GM12878 (cell line): ENCODE results near the gene RERG. TPM values are rescaled to one million over a fixed set of nuclear protein-coding genes. Genes with fewer than 3 reads are reported as not detected.

Experiments
- ATAC-seq: fragments of 200-7000 bp; cut with Tn5 transposase; 3 replicates; pipeline ENCODE4 v1.9.1; 2020; ENCODE audit warnings: mild to moderate bottlenecking, moderate library complexity
- BruUV-seq: library from RNA; stranded (reverse); fragments of 400-500 nt; replicated peaks from 2 replicates; lab custom pipeline; 2021; lab: Mats Ljungman, UMichigan
- CTCF ChIA-PET: fragments of 300-600 bp; sonication (Branson Sonifier 250); formaldehyde crosslinking; extraction: SDS; loops from one replicate; lab custom pipeline; 2021; ENCODE audit warnings: inconsistent platforms; lab: Yijun Ruan, JAX
- POLR2A ChIA-PET: fragments of 350-600 bp; formaldehyde crosslinking; extraction: SDS; loops from one replicate; lab custom pipeline; 2021; ENCODE audit warnings: inconsistent platforms; lab: Charles Lee
- RAD21 ChIA-PET: fragments of 300-600 bp; sonication (Branson Sonifier 250); formaldehyde crosslinking; loops from one replicate; lab custom pipeline; 2023; ENCODE audit warnings: antibody characterized with exemption; ENCODE audit not compliant: unreplicated experiment; lab: Charles Lee
- SMC1A ChIA-PET: fragments of 300-600 bp; sonication (Branson Sonifier 250); formaldehyde crosslinking; loops from one replicate; lab custom pipeline; 2023; ENCODE audit not compliant: unreplicated experiment, uncharacterized antibody; lab: Charles Lee
- DNase-seq: peaks from one replicate; pipeline ENCODE4 v3.0.0-alpha.2; 2011; ENCODE audit warnings: low read depth, low spot score
- FAIRE-seq: peaks from 3 replicates; lab custom pipeline; 2011; peaks lifted over from hg19 to GRCh38; lab: Jason Lieb, UNC
- H2AFZ ChIP-seq: 2 replicates; pipeline ENCODE4 v1.6.0; 2011; ENCODE audit warnings: low read depth, low read length, control low read depth; ENCODE audit not compliant: control insufficient read depth
- H3K27ac ChIP-seq: 2 replicates; pipeline ENCODE4 v1.5.1; 2011; ENCODE audit warnings: control low read depth; ENCODE audit not compliant: control insufficient read depth, insufficient read depth
- H3K27me3 ChIP-seq, 2 experiments: replicated peaks in 1 of 2; 2 replicates each; pipeline versions ENCODE4 v1.6.0 to v1.6.1; 2011; ENCODE audit warnings: low read length in 1 of 2; ENCODE audit not compliant: control insufficient read depth in 2 of 2, insufficient read depth in 2 of 2
- H3K36me3 ChIP-seq, 2 experiments: 2 replicates each; pipeline ENCODE4 v1.5.1; 2011; ENCODE audit warnings: low read length in 1 of 2; ENCODE audit not compliant: control insufficient read depth in 2 of 2, insufficient read depth in 2 of 2
- H3K4me1 ChIP-seq: 2 replicates; pipeline ENCODE4 v1.6.1; 2011; ENCODE audit warnings: mild to moderate bottlenecking, low read length, moderate library complexity, mixed read lengths; ENCODE audit not compliant: control insufficient read depth, insufficient read depth
- H3K4me2 ChIP-seq: 2 replicates; pipeline ENCODE4 v1.6.0; 2011; ENCODE audit warnings: control low read depth; ENCODE audit not compliant: control insufficient read depth, insufficient read depth
- H3K4me3 ChIP-seq: fragments of 200-600 bp; sonication (generic); 2 replicates; pipeline ENCODE4 v1.5.1; 2016
- H3K79me2 ChIP-seq: 2 replicates; pipeline ENCODE4 v1.6.0; 2011; ENCODE audit warnings: low read length; ENCODE audit not compliant: control insufficient read depth, insufficient read depth
- H3K9ac ChIP-seq: 2 replicates; pipeline ENCODE4 v1.8.0; 2011; ENCODE audit warnings: low read length, control low read depth, mixed read lengths; ENCODE audit not compliant: control insufficient read depth, insufficient read depth
- H3K9me3 ChIP-seq: replicated peaks from 3 replicates; pipeline ENCODE4 v1.5.1; 2011; ENCODE audit warnings: mild to moderate bottlenecking, low read length; ENCODE audit not compliant: control insufficient read depth, insufficient read depth
- H4K20me1 ChIP-seq: 2 replicates; pipeline ENCODE4 v1.6.0; 2011; ENCODE audit not compliant: control insufficient read depth, insufficient read depth
- CHD2 ChIP-seq: IDR thresholded peaks from 2 replicates; pipeline ENCODE4 v1.6.1; 2011; ENCODE audit warnings: low read depth, low read length, improper control_type of control experiment, borderline replicate concordance
- NFXL1 ChIP-seq: fragments of 450-650 bp; IDR thresholded peaks from 2 replicates; pipeline ENCODE4 v1.6.1; 2017; ENCODE audit warnings: antibody characterized with exemption, mild to moderate bottlenecking, borderline replicate concordance
- NFYB ChIP-seq: IDR thresholded peaks from 2 replicates; pipeline ENCODE4 v1.6.1; 2011; ENCODE audit warnings: low read depth, mild to moderate bottlenecking, low read length, improper control_type of control experiment, moderate library complexity; ENCODE audit not compliant: insufficient read depth
- RAD51 ChIP-seq: fragments of 450-650 bp; IDR thresholded peaks from 2 replicates; pipeline ENCODE4 v1.6.1; 2016; ENCODE audit warnings: moderate library complexity, mild to moderate bottlenecking, inconsistent platforms
- SMAD1 ChIP-seq: fragments of 450-650 bp; IDR thresholded peaks from 2 replicates; pipeline ENCODE4 v1.6.1; 2018; ENCODE audit warnings: mild to moderate bottlenecking, low read depth; ENCODE audit not compliant: partially characterized antibody
- SREBF2 ChIP-seq: IDR thresholded peaks from 2 replicates; pipeline ENCODE4 v1.6.1; 2012; ENCODE audit warnings: mild to moderate bottlenecking, low read length
- STAT3 ChIP-seq: IDR thresholded peaks from 2 replicates; pipeline ENCODE4 v1.6.1; 2011; ENCODE audit warnings: low read depth, low read length, improper control_type of control experiment
- TAF1 ChIP-seq: IDR thresholded peaks from 2 replicates; pipeline ENCODE4 v1.6.1; 2011; ENCODE audit warnings: mild to moderate bottlenecking, low read depth, low read length, borderline replicate concordance
- WGBS: methylation state at CpG from one replicate; pipeline ENCODE4 v1.1.6; 2016; ENCODE audit warnings: low lambda C conversion rate; ENCODE audit not compliant: insufficient replicate concordance, insufficient coverage; ENCODE audit errors: missing lambda C conversion rate; 5-methylcytosine and 5-hydroxymethylcytosine counted together
- in situ Hi-C: fragments of 300-500 bp; cut with MboI; formaldehyde crosslinking; loops from 9 replicates; pipeline ENCODE4 v1.14.3; 2018; ENCODE audit warnings: mixed read lengths
- intact Hi-C: fragments of 100-400 bp; cut with micrococcal nuclease; formaldehyde crosslinking; loops from one replicate; pipeline ENCODE4 v1.14.2; 2022; ENCODE audit not compliant: unreplicated experiment
- polyA plus RNA-seq, 11 experiments: library from polyadenylated mRNA; depleted of rRNA in 4 of 11; unstranded in 6 of 11; stranded (reverse) in 5 of 11; fragments of >200 nt; fragmentation: Nextera tagmentation in 4 of 11; fragmentation: Illumina TruSeq in 1 of 11; extraction: Ambion mirVana in 4 of 11; extraction: Trizol in 1 of 11; gene quantifications; 1 replicate in 1 of 11; 2 replicates in 10 of 11; pipeline versions ENCODE4 v1.2.1 to v1.2.3, GENCODE V29; 2011 to 2016; ENCODE audit warnings: inconsistent platforms in 2 of 11, missing spikeins in 2 of 11, low read depth in 1 of 11
- total RNA-seq, 4 experiments: library from RNA; depleted of rRNA in 3 of 4; stranded (reverse); fragments of >200 nt in 3 of 4; fragmentation: Illumina TruSeq in 1 of 4; extraction: Trizol in 1 of 4; gene quantifications; 2 replicates each; pipeline versions ENCODE4 v1.2.1 to v1.2.3, GENCODE V29; 2013 to 2021
- TF ChIP-seq, protein P1 (sequence below): fragments of 450-650 bp; IDR thresholded peaks from 2 replicates; pipeline ENCODE4 v1.6.1; 2016; ENCODE audit warnings: mild to moderate bottlenecking
- TF ChIP-seq, protein P2 (sequence below): fragments of 450-650 bp; IDR thresholded peaks from 2 replicates; pipeline ENCODE4 v1.6.1; 2016; ENCODE audit warnings: mild to moderate bottlenecking, moderate library complexity, borderline replicate concordance

The RERG gene
- total and polyA plus RNA-seq, 10 of the 15 experiments (the other 5 are each of a cell fraction or from before 2014, with no cell fraction given), result 0.03 to 5.3 (median 0.05) TPM; not detected in 5

DNA sequence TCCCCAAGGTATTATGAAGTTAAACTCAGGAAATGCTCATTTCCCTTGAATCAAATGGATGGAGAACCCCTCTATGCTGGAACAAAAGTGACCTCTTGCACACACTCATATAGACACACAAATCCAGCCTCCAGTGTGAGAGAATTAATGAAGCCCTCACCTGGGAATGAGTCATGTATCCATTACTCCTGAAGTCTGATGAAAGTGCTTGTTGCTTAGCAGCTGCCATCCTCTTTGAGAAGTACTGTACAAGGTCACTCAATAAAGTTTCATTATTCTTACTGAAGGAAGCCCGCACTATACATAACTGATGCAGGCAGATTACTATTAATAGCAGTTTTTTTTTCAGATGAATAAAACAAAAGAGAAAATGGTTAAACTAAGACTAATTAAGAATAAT, 102.3 kb downstream of the RERG start (continued):
- TF ChIP-seq SMAD1 (no peak), TAF1 (no peak), SREBF2 (no peak), CHD2 (no peak), NFYB (no peak), RAD51 (no peak)
- TF ChIP-seq, protein P1, sequence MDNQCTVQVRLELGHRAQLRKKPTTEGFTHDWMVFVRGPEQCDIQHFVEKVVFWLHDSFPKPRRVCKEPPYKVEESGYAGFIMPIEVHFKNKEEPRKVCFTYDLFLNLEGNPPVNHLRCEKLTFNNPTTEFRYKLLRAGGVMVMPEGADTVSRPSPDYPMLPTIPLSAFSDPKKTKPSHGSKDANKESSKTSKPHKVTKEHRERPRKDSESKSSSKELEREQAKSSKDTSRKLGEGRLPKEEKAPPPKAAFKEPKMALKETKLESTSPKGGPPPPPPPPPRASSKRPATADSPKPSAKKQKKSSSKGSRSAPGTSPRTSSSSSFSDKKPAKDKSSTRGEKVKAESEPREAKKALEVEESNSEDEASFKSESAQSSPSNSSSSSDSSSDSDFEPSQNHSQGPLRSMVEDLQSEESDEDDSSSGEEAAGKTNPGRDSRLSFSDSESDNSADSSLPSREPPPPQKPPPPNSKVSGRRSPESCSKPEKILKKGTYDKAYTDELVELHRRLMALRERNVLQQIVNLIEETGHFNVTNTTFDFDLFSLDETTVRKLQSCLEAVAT, result no peak

DNA sequence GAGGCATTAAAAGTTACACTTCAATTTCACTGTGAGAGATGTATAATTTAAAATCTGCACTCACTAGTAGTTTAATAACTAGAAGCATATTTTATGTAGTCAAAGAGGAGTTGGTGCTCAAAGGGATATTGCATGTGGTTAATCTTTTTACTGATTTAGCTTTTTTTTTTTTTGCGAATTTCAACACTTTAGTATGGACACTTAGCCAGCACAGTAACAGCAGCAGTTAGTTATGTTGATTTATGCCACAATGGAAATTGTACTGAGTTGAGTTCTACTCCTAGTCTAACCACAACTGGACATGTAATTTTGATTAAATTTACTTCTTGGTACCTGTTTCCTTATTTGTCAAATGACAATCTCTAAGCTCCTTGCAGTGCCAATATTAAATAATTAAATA, 104.2 kb downstream of the RERG start:
- Histone ChIP-seq H3K9me3 (no peaks in the 10 kb centered on the region), H3K9ac (no peak overlapping the region), H3K4me3 (no peak overlapping the region), H3K4me1 (no peaks in the 10 kb centered on the region), H4K20me1 (no peaks in the 10 kb centered on the region), H3K27me3 (no peaks in the 10 kb centered on the region), H3K36me3 (no peaks in the 10 kb centered on the region), H2AFZ (no peak overlapping the region), H3K79me2 (no peaks in the 10 kb centered on the region), H3K4me2 (no peak overlapping the region), H3K27ac (no peak overlapping the region)
- ATAC-seq (no peak), DNase-seq (no peak), FAIRE-seq (no peak)
- SMC1A ChIA-PET, result interaction anchor here (0.6 kb wide), 1 partner anchor 179 kb away, joined by 3 read pairs; the partner anchor contains the start of gene ERP27
- CTCF ChIA-PET, result no interaction called here
- TF ChIP-seq, protein P2, sequence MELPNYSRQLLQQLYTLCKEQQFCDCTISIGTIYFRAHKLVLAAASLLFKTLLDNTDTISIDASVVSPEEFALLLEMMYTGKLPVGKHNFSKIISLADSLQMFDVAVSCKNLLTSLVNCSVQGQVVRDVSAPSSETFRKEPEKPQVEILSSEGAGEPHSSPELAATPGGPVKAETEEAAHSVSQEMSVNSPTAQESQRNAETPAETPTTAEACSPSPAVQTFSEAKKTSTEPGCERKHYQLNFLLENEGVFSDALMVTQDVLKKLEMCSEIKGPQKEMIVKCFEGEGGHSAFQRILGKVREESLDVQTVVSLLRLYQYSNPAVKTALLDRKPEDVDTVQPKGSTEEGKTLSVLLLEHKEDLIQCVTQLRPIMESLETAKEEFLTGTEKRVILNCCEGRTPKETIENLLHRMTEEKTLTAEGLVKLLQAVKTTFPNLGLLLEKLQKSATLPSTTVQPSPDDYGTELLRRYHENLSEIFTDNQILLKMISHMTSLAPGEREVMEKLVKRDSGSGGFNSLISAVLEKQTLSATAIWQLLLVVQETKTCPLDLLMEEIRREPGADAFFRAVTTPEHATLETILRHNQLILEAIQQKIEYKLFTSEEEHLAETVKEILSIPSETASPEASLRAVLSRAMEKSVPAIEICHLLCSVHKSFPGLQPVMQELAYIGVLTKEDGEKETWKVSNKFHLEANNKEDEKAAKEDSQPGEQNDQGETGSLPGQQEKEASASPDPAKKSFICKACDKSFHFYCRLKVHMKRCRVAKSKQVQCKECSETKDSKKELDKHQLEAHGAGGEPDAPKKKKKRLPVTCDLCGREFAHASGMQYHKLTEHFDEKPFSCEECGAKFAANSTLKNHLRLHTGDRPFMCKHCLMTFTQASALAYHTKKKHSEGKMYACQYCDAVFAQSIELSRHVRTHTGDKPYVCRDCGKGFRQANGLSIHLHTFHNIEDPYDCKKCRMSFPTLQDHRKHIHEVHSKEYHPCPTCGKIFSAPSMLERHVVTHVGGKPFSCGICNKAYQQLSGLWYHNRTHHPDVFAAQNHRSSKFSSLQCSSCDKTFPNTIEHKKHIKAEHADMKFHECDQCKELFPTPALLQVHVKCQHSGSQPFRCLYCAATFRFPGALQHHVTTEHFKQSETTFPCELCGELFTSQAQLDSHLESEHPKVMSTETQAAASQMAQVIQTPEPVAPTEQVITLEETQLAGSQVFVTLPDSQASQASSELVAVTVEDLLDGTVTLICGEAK, result no peak
- no peak for TF ChIP-seq STAT3
- TF ChIP-seq NFXL1, result no peak
- RAD21 ChIA-PET, result no interaction called here
- in situ Hi-C loops (no loop called here), intact Hi-C loops (no loop called here)
- POLR2A ChIA-PET, result no interaction called here
- BruUV-seq, result no TSS peak
- 64% methylated on average over 1 of the region's 1 CpG for WGBS
